Medulla oblongata (tissue), 1 donor: ENCODE results near the gene TPR.
A peak's percentile ranks its signal among the peaks of the same experiment; 100 is the strongest.
"Not testable (repeated sequence)": the region's sequence is repeated elsewhere in the genome, so short reads cannot be mapped to it uniquely, and the experiment has no call there.

Experiments
- DNase-seq: peaks from one replicate; pipeline ENCODE4 v3.0.0-alpha.2; 2015; ENCODE audit errors: extremely low spot score

The TPR gene

DNA sequence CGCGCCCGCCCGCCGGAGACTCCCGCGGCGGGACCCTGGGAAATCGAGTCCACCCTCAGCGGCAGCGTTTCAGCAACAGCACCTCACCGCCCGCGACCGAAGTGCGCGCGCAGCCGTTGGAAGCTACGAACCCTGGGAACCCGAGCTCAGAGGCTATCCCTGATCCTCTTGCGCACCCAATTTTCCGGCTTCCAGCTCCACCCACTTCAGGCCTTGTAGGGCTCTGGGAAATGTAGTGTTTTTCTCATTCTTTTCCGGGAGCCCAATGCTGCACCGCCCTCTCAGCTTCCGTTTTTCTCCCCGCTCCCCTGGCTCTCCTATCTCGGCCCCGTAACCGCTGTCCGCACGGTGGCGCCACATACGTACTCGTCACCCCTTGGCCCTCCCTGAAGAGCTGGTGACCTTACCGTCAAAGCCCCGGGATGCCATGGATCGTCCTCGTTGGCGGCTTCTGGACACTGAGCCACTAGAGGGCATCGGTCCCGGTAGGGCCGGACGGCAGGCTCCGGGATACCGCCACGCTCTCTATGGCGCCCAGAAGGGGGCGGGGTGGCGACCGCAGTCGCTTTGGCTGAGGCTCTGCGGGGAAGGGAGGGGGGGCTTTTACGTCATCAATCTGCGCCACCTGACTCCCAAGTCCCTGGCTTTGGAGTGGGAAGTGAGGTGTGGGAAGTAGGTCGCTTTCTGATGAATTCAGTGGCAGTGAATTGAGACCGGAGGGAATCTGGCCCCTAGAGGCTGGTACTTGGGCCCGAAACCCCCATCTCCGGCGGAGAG lies at the start of gene TPR, which contains the start of gene ODR4:
TPR (minus strand) TSS at position 102 of the 777 bp plus-strand sequence. CDS start 225 bp downstream, outside the sequence.
ODR4 (plus strand) TSS at position 687 of the 777 bp plus-strand sequence. CDS start 3,948 bp downstream, outside the sequence.
- DNase-seq, result peak; percentile 99

DNA sequence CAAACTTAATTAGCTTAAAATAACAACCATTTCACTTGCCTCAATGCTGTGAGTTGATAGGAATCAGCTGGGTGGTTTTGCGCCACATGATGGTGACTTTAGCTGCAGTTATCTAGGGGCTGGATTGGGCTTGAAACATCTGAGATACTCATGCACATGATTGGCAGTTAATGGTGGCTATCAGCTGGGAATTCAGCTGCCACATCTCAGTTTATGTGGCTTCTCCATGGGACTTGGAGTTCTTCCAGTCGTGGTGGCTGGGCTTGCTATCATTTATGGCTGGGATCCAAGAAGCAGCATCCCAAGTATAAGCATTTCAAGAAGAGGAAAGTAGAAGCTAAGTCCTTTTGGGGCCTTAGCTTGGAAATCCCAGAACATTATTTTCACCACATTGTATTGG lies 49.5 kb upstream of the TPR start:
- no peak for DNase-seq

DNA sequence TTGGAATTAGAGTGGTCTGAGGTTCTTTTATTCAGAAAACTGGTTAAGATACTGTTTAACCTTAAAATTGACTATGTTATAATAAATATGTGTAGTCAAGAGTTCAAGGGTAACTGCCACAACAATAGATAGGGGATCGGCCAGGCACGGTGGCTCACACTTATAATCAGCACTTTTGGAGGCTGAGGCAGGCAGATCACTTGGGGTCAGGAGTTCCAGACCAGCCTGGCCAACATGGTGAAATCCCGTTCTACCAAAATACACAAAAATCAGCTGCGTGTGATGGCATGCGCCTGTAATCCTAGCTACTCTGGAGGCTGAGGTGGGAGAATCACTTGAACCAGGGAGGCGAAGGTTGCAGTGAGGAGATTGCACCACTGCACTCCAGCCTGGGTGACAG lies 46.4 kb upstream of the TPR start:
- DNase-seq, result no peak

DNA sequence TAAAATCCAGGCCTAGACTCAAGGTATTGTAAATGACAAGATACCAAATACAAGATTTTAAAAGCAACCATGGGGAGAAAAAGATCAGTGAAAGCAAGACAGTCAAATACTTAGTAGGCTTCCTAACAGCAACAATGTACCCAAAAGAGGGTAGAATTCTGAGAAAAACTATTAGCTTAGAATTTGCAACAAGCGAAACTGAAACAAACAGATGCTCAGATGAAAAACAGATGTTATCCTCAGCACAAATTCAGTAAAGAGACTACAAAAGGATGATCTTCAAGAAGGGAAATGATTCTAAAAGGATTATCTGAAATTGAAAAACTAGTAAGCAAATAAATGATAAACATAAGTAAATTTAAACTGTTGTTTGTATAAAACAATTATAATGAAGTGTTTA lies 45.9 kb upstream of the TPR start:
- DNase-seq, result no peak

DNA sequence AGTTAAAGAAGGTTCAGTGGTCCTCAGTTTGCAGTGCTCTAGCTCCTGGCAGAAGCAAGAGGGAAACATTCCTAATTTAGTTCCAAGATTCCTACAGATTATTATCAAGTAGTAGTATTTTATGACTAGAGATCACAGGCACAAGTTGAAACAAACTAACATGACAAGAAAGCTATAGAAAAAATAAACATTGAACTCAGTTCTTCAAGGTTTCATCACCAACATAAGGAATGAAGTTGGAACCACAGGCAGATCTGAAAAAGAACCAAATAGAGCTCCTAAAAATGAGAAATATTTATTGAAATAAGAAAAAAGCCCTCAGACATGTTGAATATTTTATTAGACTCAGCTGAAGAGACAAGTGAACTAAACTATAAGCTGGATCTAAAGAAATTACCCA lies 45.3 kb upstream of the TPR start:
- no peak for DNase-seq

DNA sequence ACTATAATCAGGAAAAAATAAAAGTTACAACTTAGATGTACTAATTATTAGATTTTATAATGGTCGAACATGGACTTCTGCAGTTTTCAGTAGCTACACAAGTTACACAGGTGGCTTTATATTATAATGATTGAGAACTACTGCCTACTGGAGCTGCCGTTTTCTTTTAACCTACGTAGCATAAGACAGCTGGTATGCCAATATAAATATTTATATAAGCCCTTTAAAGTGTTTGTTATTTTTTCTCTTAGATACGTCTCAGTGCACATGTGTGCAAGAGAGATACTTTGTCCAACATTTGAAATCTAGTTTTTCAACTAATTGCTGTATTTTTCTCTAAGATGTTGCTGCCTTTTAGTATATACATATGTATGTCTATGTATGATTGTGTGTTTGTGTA lies 43.5 kb upstream of the TPR start:
- DNase-seq, result no peak

DNA sequence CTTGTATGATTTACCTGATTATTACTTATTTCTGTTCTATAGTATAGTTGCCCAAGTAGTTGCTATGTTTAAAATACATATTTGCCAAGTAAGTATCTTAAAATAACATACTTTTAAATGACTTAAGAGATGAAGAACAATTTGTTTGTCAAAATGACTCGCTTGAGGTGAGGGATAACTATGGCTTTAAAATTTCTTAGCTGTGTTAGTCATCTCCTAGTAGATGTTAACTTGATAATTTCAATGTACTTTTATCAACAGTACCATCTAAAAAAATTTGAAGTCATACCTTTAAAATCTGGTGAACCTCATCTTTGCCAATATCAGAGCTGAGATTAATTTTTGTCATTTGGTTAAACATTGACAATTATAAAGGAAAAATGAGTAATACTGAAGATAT lies 38.3 kb upstream of the TPR start:
- DNase-seq, result no peak

DNA sequence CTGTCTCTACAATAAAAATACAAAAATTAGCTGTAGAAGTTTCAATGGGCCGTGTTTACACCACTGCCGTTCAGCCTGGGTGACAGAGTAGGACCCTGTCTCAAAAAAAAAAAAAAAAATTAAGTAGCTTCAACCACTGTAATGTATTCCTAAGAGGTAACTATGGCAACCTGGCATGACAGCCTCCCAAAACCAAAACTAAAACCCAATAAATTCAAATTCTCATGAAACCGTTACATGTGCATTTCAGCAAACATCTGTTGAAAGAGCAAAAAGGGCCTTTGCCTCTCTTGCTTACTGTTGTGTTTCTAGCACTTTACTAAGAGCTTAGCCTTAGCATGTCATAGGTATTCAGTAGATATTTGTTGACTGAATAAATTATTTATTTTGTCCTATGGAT lies 34.0 kb upstream of the TPR start:
- no peak for DNase-seq

DNA sequence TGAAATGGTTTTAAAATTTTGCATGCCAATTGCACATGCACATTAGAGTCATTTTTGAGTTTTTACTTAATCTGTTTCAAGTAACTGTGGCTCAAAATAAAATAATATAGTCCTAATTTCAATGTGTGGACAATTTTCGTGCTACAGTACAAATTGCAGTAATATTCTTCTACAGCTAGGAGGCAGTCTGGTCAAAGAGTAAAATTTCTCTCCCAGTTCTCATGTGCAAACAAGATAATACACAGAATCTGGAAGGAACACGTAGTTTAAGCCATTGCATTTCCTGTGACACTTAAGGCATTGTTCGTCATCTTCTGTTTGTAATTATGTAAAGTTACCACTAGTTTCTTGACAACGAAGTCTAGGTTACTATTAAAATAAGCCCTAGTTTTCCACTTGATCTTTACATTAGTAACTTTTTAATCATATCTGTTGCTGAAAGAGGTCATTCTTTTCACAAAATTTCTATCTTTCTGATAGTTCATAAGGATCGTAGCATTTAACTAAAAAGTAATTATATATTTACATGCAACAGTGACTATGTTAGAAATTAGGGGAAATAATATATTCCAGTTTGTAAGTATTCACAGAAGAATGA lies 29.5 kb upstream of the TPR start:
- DNase-seq, result peak; percentile 64

DNA sequence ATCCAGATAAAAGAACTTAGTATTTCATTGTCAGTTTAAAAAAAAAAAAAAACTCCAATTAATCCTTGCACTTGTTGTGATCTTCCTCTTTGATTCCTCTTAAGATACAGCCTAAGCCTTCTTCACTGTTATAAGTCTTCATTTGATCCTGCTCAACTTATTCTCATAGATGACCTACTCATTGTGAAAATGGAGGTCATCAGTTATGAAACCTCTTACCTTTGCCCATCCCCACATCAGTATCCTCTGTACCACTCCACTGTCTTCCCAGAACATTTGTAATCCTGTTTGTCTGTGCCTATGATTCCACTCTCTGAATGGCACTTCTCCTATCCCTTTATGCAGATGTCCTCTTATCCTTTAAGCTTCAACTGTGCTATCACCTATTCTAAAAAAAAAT lies 28.6 kb upstream of the TPR start:
- DNase-seq, result no peak

DNA sequence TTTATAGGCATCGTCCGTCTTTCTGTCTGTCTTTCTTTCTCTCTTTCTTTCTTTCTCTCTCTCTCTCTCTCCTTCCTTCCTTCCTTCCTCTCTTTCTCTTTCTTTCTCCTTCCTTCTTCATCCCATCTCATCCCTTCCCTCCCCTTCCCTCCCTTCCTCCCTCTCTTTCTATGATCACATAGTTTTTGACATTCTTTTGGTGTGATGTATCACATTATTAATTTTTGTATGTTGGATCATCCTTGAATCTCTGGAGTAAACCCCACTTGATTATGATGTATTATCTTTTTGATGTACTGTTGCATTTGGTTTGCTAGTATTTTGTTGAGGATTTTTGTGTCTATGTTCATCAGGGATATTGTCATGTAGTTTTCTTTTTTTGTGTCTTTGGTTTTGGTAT lies 26.4 kb upstream of the TPR start:
- not testable (repeated sequence) for DNase-seq

DNA sequence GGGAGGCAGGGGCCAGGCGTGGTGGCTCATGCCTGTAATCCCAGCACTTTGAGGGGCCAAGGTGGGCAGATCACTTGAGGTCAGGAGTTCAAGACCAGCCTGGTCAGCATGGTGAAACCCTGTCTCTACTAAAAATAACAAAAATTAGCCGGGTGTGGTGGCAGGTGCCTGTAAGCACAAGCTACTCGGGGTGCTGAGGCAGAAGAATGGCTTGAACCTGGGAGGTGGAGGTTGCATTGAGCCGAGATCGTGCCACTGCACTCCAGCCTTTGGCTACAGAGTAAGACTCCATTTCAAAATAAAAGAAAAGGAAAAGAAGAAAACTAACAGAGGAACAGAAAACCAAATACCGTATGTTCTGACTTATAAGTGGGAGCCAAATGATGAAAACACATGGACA lies 17.7 kb upstream of the TPR start:
- not testable (repeated sequence) for DNase-seq

DNA sequence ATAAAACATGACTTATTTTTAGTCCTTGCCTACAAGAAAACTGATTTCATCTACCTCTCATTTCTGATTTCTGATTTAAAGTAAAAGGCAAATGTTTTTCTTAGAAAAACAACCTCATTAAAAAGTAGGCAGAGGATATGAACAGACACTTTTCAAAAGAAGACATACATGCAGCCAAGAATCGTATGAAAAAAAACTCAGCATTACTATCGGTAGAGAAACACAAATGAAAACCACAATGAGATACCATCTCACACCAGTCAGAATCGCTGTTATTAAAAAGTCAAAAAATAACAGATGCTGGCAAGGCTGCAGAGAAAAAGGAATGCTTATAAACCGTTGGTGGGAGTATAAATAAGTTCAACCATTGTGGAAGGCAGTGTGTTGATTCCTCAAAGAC lies 16.8 kb upstream of the TPR start:
- no peak for DNase-seq

DNA sequence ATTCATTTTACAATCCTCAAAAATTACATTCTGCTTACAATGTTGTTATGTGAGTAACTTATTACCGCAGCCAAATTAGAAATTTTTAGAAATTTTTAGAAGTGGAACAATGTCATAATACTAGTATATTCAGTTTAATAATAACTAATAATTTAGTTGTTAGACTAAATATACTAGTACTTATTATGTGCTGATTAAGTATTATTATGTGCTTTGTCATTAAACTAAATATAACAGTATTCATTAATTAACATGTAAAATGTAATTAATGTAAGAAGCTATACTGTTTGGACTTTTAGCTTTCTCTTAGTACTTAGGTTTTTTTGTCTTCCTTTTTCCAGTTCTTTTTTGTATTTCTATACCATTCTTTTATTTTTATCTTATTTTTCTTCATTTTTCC lies 15.9 kb upstream of the TPR start:
- no peak for DNase-seq

DNA sequence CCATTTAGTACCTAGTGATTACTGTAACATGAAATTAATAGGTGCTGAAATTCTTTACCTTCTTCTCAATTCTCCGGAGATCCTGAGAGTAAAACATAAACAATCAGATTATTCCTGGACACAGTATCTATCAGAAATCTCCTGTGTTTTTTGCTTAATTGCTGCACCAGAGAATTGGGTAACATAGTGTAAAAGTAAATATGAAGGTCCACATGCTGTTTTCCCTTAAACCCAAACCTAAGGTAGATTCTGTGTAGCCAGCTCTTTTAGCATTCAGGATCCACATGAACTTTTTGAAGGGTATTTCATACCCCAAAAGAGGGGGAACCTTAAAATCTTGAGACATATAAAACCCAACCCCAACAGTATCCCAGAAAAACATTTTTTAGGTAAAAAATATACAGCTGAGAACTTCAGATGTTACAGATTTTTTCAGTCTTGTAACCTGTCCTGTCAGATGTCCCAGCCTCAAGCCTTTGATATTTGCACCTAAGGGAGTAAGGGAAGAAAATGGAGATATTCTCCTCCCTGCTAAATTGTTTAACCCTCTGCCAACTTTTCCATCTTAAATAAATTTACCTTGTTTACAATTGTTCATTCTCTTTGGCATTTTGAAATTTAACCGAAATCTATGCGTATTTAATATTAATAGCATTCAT lies 11.8 kb upstream of the TPR start:
- DNase-seq, result no peak

DNA sequence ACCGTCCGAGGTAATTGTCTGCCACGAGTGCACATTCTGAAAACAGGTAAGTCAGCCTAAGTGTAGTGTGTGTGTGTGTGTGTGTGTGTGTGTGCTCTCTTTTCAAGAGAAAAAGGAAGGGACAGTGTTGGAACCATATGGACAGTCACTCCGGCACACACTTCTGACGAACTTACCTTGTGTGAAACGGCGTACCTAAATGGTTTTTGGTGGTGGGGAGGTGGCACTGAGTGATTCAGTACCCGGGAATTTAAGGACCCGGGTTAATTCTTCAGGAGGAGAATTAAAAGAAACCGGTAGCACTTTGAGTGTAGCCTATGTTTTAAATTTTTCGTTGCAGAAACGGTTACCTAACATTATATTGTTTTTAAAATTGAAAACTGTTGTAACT lies 871 bp upstream of the TPR start:
- DNase-seq, result no peak

DNA sequence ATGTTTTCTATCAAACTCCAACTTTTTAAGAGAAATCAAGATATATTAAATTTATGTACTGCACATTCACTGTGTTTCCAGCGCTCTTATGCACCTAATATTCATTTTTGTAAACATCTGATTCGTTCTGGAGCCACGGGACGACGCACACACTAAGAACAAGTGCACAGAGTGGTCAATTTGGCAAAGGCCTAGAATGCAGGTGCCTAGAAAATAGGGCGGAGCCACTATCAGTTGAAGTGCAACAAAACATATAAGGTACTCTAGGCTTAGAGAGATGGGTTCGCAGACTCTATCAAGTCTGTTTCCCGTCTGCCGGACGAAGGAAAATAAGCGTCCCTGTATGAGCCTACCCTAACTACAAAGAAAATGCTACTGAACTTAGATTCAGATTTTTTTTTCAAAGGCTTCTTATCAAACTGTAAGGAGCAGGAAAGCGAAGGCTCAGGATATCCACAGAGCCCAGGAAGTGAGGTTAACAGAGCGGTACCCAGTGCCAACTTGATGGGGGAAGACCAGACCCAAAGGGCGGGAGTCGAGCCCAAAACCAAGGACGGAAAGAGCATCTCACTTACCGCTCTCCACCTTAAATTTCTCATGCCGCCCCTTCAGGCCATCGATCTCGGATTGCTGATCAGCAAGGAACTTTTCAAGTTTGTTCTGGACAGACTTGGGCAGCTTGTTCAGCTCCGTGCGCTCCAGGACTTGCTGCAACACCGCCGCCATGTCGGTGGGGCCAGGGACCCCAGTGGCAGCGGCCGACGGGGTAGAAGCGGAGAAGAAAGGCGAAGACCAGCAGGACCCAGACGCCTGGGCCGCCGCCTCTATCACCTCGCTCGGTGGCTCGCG lies 526 bp downstream of the TPR start:
- no peak for DNase-seq

DNA sequence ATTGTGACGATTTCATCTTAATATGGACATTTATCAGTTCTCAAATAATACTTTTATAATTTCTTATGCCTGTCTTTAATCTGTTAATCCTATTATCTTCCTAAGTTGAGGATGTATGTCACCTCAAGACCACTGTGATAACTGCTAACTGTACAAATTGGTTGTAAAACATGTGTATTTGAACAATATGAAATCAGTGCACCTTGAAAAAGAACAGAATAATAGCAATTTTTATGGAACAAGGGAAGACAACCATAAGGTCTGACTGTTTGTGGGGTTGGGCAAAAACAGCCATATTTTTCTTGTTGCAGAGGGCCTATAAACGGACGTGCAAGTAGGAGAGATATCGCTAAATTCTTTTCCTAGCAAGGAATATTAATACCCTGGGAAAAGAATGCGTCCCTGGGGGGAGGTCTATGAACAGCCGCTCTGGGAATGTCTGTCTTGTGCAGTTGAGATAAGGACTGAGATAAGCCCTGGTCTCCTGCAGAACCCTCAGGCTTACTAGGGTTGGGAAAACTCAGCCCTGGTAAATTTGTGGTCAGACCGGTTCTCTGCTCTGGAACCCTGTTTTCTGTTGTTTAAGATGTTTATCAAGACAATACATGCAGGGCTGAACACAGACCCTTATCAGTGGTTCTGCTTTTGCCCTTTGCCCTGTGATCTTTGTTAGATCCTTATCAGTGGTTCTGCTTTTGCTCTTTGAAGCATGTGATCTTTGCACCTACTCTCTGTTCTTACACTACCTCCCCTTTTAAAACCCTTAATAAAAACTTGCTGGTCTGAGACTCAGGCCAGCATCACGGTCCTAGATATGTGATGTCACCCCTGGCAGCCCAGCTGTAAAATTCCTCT lies 27.0 kb downstream of the TPR start:
- DNase-seq, result not testable (repeated sequence)

DNA sequence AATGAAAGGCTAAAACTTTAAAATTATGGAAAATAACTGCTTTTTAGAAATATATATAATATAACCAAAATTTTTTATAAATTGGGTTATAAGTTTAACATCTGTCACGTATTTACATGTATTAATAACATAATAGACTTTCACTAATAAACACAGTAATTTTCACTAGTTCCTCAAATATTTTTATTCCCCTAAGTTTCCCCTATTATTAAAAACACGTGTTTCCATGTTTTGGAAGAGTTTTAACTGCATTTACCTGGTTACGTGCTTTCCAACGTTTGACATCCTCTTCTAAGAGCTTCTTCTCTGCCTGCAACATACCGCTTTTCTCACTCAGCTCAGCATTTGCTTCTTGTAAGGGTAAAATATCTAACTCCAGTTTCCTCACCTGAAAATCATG lies 34.3 kb downstream of the TPR start:
- no peak for DNase-seq

DNA sequence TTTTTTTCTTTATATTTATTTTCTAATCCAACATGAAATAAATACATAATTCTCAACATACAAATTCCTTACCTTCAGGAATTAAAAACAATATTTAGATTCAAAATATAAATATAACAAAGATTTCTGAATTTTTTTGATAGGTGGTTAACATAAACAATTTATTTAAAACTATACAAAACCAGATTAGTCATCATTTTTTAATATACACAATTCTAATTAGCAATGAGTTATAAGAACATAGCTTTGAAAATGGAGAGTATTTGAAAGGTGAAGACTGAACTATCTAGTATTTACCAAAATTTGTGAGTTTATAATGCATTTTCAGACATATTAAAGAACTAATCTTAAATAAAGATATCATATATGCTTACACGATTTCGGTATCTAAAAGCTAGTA lies 37.5 kb downstream of the TPR start:
- no peak for DNase-seq

DNA sequence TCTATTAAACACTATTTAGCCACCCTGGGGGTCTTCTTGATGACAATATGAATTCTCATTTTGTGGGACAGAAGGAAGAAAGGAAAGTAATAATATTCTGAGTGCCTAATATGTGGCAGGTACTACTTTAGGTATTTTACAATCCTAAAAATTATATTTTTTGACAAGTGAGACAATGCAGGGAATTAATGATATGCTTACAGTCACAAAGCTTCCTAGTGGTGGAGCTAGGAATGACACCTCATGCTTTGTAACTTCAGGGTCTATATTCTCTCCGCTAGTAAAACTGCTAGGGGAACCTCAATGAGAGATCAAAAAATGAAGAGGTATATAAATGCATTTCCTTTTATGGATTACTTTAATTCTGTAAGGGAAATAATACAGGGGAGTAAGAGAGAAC lies 44.3 kb downstream of the TPR start:
- no peak for DNase-seq
